Measurements from ENCODE around the gene ANKEF1.

Gene ANKEF1

GRCh38 chr20:10075606-10076005 lies 40.8 kb downstream of the ANKEF1 start:
- Histone ChIP-seq H3K4me3 (ENCODE audit: low read length) (no peak overlapping the region), H3K27me3 (ENCODE audit: control insufficient read depth, insufficient read depth, low read length) (no peaks in the 10 kb centered on the region), H3K4me1 (ENCODE audit: control insufficient read depth, insufficient read depth, low read length) (peaks cover 68% of the 10 kb centered on the region), H3K36me3 (ENCODE audit: control insufficient read depth, insufficient read depth, low read length) (no peaks in the 10 kb centered on the region), H3K9ac (ENCODE audit: low read length) (no peak overlapping the region), H3K9me3 (ENCODE audit: control insufficient read depth, low read length) (no peaks in the 10 kb centered on the region)

- no peaks in the 10 kb centered on the region for H3K9me3 ChIP-seq (ENCODE audit: control insufficient read depth, low read length)
- H3K9ac ChIP-seq (ENCODE audit: low read length) = no peak overlapping the region
- peaks cover 71% of the 10 kb centered on the region for H3K4me1 ChIP-seq (ENCODE audit: control insufficient read depth, insufficient read depth, low read length)
Observed at GRCh38 chr20:10076126-10077080, 41.6 kb downstream of the ANKEF1 start.

GRCh38 chr20:10077081-10077471 lies 42.3 kb downstream of the ANKEF1 start:
- Histone ChIP-seq H3K9ac (ENCODE audit: low read length) (no peak overlapping the region), H3K4me3 (ENCODE audit: low read length) (no peak overlapping the region), H3K4me1 (ENCODE audit: control insufficient read depth, insufficient read depth, low read length) (peaks cover 71% of the 10 kb centered on the region), H3K9me3 (ENCODE audit: control insufficient read depth, low read length) (no peaks in the 10 kb centered on the region), H3K27me3 (ENCODE audit: control insufficient read depth, insufficient read depth, low read length) (no peaks in the 10 kb centered on the region), H3K36me3 (ENCODE audit: control insufficient read depth, insufficient read depth, low read length) (no peaks in the 10 kb centered on the region)

More at GRCh38 chr20:10076126-10077080, 41.6 kb downstream of the ANKEF1 start:
- H3K4me3 ChIP-seq (ENCODE audit: low read length) = no peak overlapping the region
- H3K36me3 ChIP-seq (ENCODE audit: control insufficient read depth, insufficient read depth, low read length) = no peaks in the 10 kb centered on the region
- no peaks in the 10 kb centered on the region for H3K27me3 ChIP-seq (ENCODE audit: control insufficient read depth, insufficient read depth, low read length)

- Histone ChIP-seq H3K9ac (ENCODE audit: low read length) (no peak overlapping the region), H3K27me3 (ENCODE audit: control insufficient read depth, insufficient read depth, low read length) (no peaks in the 10 kb centered on the region), H3K9me3 (ENCODE audit: control insufficient read depth, low read length) (no peaks in the 10 kb centered on the region), H3K36me3 (ENCODE audit: control insufficient read depth, insufficient read depth, low read length) (no peaks in the 10 kb centered on the region), H3K4me3 (ENCODE audit: low read length) (no peak overlapping the region), H3K4me1 (ENCODE audit: control insufficient read depth, insufficient read depth, low read length) (peaks cover 65% of the 10 kb centered on the region)
Observed at GRCh38 chr20:10077886-10078285, 43.1 kb downstream of the ANKEF1 start.

DNA sequence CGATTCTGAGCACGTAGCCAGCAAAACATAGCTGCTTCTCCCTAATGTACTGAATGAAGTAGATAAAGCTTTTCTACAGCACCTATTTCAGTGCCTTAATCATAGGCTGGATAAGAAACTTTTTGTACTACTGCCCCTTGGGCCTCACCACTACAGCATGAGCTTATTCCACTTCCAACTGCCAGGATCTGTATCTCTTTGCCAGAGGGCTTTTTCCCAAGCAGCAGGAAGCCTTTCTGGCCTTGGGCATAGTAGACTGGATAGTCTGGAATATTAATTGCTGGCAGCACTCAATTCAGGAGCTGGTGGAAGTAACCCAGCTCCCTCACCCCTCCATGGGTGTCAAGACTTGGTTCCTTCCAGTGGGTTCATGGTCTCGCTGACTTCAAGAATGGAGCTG lies 43.6 kb downstream of the ANKEF1 start:
- H3K9me3 ChIP-seq (ENCODE audit: control insufficient read depth, low read length) = no peaks in the 10 kb centered on the region
- peaks cover 63% of the 10 kb centered on the region for H3K4me1 ChIP-seq (ENCODE audit: control insufficient read depth, insufficient read depth, low read length)
- no peaks in the 10 kb centered on the region for H3K36me3 ChIP-seq (ENCODE audit: control insufficient read depth, insufficient read depth, low read length)
- H3K27me3 ChIP-seq (ENCODE audit: control insufficient read depth, insufficient read depth, low read length) = no peaks in the 10 kb centered on the region
- H3K9ac ChIP-seq (ENCODE audit: low read length) = no peak overlapping the region
- H3K4me3 ChIP-seq (ENCODE audit: low read length) = no peak overlapping the region

GRCh38 chr20:10079964-10080363 lies 45.2 kb downstream of the ANKEF1 start:
- Histone ChIP-seq H3K9me3 (ENCODE audit: control insufficient read depth, low read length) (no peaks in the 10 kb centered on the region), H3K4me3 (ENCODE audit: low read length) (no peak overlapping the region), H3K27me3 (ENCODE audit: control insufficient read depth, insufficient read depth, low read length) (no peaks in the 10 kb centered on the region), H3K4me1 (ENCODE audit: control insufficient read depth, insufficient read depth, low read length) (peaks cover 55% of the 10 kb centered on the region), H3K36me3 (ENCODE audit: control insufficient read depth, insufficient read depth, low read length) (no peaks in the 10 kb centered on the region), H3K9ac (ENCODE audit: low read length) (no peak overlapping the region)

GRCh38 chr20:10080574-10080973 lies 45.8 kb downstream of the ANKEF1 start:
- no peaks in the 10 kb centered on the region for H3K9me3 ChIP-seq (ENCODE audit: control insufficient read depth, low read length)
- peaks cover 53% of the 10 kb centered on the region for H3K4me1 ChIP-seq (ENCODE audit: control insufficient read depth, insufficient read depth, low read length)

GRCh38 chr20:10089871-10090587 lies 55.2 kb downstream of the ANKEF1 start:
- Histone ChIP-seq H3K9me3 (ENCODE audit: control insufficient read depth, low read length) (no peaks in the 10 kb centered on the region), H3K36me3 (ENCODE audit: control insufficient read depth, insufficient read depth, low read length) (no peaks in the 10 kb centered on the region), H3K27me3 (ENCODE audit: control insufficient read depth, insufficient read depth, low read length) (no peaks in the 10 kb centered on the region), H3K4me3 (ENCODE audit: low read length) (no peak overlapping the region), H3K9ac (ENCODE audit: low read length) (no peak overlapping the region), H3K4me1 (ENCODE audit: control insufficient read depth, insufficient read depth, low read length) (peaks cover 5% of the 10 kb centered on the region)

More at GRCh38 chr20:10080574-10080973, 45.8 kb downstream of the ANKEF1 start:
- Histone ChIP-seq H3K36me3 (ENCODE audit: control insufficient read depth, insufficient read depth, low read length) (no peaks in the 10 kb centered on the region), H3K9ac (ENCODE audit: low read length) (no peak overlapping the region), H3K27me3 (ENCODE audit: control insufficient read depth, insufficient read depth, low read length) (no peaks in the 10 kb centered on the region), H3K4me3 (ENCODE audit: low read length) (no peak overlapping the region)

- Histone ChIP-seq H3K9ac (ENCODE audit: low read length) (no peak overlapping the region), H3K27me3 (ENCODE audit: control insufficient read depth, insufficient read depth, low read length) (no peaks in the 10 kb centered on the region), H3K9me3 (ENCODE audit: control insufficient read depth, low read length) (no peaks in the 10 kb centered on the region), H3K4me1 (ENCODE audit: control insufficient read depth, insufficient read depth, low read length) (peaks cover 5% of the 10 kb centered on the region), H3K4me3 (ENCODE audit: low read length) (no peak overlapping the region), H3K36me3 (ENCODE audit: control insufficient read depth, insufficient read depth, low read length) (no peaks in the 10 kb centered on the region)
Observed at GRCh38 chr20:10090588-10091166, 55.9 kb downstream of the ANKEF1 start.

GRCh38 chr20:10093087-10093591 lies 58.4 kb downstream of the ANKEF1 start:
- no peaks in the 10 kb centered on the region for H3K9me3 ChIP-seq (ENCODE audit: control insufficient read depth, low read length)
- H3K9ac ChIP-seq (ENCODE audit: low read length) = no peak overlapping the region
- H3K4me3 ChIP-seq (ENCODE audit: low read length) = no peak overlapping the region
- no peaks in the 10 kb centered on the region for H3K36me3 ChIP-seq (ENCODE audit: control insufficient read depth, insufficient read depth, low read length)
- H3K27me3 ChIP-seq (ENCODE audit: control insufficient read depth, insufficient read depth, low read length) = no peaks in the 10 kb centered on the region
- H3K4me1 ChIP-seq (ENCODE audit: control insufficient read depth, insufficient read depth, low read length) = peaks cover 5% of the 10 kb centered on the region

DNA sequence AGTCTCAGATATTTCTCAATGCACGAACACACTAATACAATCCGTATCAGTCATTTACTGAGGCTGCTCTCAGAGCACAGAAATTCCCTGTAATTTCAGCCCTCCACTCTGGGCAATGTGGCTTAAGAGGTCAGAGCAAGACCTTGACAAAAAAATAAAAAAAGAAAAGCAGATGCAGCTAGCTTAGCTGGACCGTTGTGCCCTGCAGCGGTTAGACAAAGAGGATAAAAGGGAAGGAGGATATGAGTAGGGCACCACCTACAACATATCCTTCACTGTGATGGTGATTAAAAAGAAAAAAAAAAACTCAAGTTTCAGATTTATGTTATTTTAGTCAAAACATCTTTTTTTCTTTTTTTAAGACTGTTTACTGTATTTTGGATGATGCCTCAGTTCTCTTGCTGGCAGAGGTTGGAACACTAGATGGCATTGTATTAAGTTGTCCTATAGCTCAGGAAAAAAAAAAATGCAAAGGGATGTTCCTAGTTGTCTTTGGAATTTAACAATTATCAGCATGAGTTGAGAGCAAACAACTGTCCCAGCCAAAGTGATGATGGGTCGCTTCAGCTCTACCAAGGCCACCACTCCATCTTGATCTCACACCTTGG lies 59.9 kb downstream of the ANKEF1 start:
- Histone ChIP-seq H3K4me1 (ENCODE audit: control insufficient read depth, insufficient read depth, low read length) (peaks cover 5% of the 10 kb centered on the region), H3K9me3 (ENCODE audit: control insufficient read depth, low read length) (no peaks in the 10 kb centered on the region), H3K36me3 (ENCODE audit: control insufficient read depth, insufficient read depth, low read length) (no peaks in the 10 kb centered on the region)

More for the DNA sequence above, 59.9 kb downstream of the ANKEF1 start:
- Histone ChIP-seq H3K4me3 (ENCODE audit: low read length) (no peak overlapping the region), H3K27me3 (ENCODE audit: control insufficient read depth, insufficient read depth, low read length) (no peaks in the 10 kb centered on the region), H3K9ac (ENCODE audit: low read length) (no peak overlapping the region)

Measured in mucosa of stomach (tissue), 1 donor.